ENCODE measurements around the gene FLYWCH1. TPM values are rescaled to one million over a fixed set of nuclear protein-coding genes. Genes with fewer than 3 reads are reported as not detected.
"Not testable (repeated sequence)": the region's sequence is repeated elsewhere in the genome, so short reads cannot be mapped to it uniquely, and the experiment has no call there.

Gene FLYWCH1
- total RNA-seq, 2 donors from 2014 or later = 65.6 to 72.8 TPM

DNA sequence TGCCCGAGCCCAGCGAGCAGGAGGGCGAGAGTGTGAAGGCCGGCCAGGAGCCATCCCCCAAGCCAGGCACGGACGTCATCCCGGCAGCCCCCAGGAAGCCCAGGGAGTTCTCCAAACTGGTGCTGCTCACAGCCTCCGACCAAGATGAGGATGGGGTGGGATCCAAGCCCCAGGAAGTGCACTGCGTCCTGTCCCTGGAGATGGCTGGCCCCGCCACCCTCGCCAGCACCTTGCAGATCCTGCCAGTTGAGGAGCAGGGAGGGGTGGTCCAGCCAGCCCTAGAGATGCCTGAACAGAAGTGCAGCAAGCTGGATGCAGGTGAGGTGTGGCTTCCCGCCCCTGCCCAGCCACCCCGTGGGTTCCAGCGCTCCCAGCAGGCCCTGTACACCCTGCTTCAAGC is 18.0 kb downstream of the FLYWCH1 start:
- H3K9me3 ChIP-seq = no peaks in the 10 kb centered on the region
- peaks cover 0 to 5% of the 10 kb centered on the region in 2 donors for H3K4me1 ChIP-seq (ENCODE audit: control insufficient read depth in 1 of 2, low read depth in 2 of 2)
- TF ChIP-seq, protein P1, sequence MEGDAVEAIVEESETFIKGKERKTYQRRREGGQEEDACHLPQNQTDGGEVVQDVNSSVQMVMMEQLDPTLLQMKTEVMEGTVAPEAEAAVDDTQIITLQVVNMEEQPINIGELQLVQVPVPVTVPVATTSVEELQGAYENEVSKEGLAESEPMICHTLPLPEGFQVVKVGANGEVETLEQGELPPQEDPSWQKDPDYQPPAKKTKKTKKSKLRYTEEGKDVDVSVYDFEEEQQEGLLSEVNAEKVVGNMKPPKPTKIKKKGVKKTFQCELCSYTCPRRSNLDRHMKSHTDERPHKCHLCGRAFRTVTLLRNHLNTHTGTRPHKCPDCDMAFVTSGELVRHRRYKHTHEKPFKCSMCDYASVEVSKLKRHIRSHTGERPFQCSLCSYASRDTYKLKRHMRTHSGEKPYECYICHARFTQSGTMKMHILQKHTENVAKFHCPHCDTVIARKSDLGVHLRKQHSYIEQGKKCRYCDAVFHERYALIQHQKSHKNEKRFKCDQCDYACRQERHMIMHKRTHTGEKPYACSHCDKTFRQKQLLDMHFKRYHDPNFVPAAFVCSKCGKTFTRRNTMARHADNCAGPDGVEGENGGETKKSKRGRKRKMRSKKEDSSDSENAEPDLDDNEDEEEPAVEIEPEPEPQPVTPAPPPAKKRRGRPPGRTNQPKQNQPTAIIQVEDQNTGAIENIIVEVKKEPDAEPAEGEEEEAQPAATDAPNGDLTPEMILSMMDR (IDR thresholded peaks at IDR 0.05) = no peak
- DNase-seq (ENCODE audit: low spot score) (no peak), ATAC-seq (ENCODE audit: insufficient number of reproducible peaks, low FRiP score, low read depth) (no peak)
- no peak overlapping the region for H3K27ac ChIP-seq
- H3K4me3 ChIP-seq = no peak overlapping the region
- H3K36me3 ChIP-seq = peaks cover 29% of the 10 kb centered on the region
- H3K27me3 ChIP-seq (replicated peaks; ENCODE audit: insufficient read depth) = no peaks in the 10 kb centered on the region

DNA sequence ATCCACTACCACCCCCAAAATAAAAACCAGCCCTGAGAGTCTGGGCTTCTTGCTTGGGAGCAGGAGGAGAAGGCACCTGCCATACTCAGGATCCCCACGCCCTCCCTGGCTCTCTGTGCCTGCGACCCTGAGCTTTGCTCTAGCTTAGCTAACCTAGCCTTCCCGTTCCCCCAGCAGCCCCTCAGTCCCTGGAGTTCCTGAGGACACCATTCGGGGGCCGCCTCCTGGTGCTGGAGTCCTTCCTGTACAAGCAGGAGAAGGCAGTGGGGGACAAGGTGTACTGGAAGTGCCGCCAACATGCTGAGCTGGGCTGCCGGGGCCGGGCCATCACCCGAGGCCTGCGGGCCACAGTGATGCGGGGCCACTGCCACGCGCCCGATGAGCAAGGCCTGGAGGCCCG is 18.5 kb downstream of the FLYWCH1 start:
- no peaks in the 10 kb centered on the region for H3K9me3 ChIP-seq
- peaks cover 0 to 5% of the 10 kb centered on the region in 2 donors for H3K4me1 ChIP-seq (ENCODE audit: control insufficient read depth in 1 of 2, low read depth in 2 of 2)
- ATAC-seq (ENCODE audit: insufficient number of reproducible peaks, low FRiP score, low read depth) = no peak
- DNase-seq (ENCODE audit: low spot score) = no peak
- no peaks in the 10 kb centered on the region for H3K27me3 ChIP-seq (replicated peaks; ENCODE audit: insufficient read depth)
- no peak overlapping the region for H3K4me3 ChIP-seq
- TF ChIP-seq, protein P1 (IDR thresholded peaks at IDR 0.05) = no peak
- H3K36me3 ChIP-seq = peaks cover 33% of the 10 kb centered on the region
- H3K27ac ChIP-seq = no peak overlapping the region

DNA sequence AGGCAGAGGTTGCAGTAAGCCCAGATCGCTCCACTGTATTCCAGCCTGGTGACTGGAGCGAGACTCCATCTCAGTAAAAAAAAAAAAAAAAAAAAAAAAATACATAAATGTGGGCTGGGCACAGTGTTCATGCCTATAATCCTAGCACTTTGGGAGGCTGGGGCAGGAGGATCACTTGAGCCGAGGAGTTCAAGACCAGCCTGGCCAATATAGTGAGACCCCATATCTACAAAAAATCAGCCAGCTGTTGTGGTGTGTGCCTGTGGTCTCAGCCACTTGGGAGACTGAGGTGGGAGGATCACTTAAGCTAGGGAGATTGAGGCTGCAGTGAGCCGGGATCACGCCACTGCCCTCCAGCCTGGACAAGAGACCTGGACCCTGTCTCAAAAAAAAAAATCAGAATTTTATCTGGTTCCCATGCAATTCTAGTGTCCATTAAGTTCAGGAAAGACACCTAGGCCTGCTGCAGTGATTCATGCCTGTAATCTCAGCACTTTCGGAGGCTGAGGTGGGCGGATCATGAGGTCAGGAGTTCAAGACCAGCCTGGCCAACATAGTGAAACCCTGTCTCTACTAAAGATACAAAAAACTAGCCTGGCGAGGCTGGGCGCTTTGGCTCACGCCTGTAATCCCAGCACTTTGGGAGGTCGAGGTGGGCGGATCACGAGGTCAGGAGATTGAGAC is 19.6 kb downstream of the FLYWCH1 start:
- not testable (repeated sequence) for DNase-seq (ENCODE audit: low spot score); H3K27ac ChIP-seq; H3K27me3 ChIP-seq (replicated peaks; ENCODE audit: insufficient read depth); ATAC-seq (ENCODE audit: insufficient number of reproducible peaks, low FRiP score, low read depth); H3K4me3 ChIP-seq; H3K4me1 ChIP-seq (ENCODE audit: control insufficient read depth in 1 of 2, low read depth in 2 of 2); H3K9me3 ChIP-seq
- H3K36me3 ChIP-seq = peaks cover 41% of the 10 kb centered on the region

DNA sequence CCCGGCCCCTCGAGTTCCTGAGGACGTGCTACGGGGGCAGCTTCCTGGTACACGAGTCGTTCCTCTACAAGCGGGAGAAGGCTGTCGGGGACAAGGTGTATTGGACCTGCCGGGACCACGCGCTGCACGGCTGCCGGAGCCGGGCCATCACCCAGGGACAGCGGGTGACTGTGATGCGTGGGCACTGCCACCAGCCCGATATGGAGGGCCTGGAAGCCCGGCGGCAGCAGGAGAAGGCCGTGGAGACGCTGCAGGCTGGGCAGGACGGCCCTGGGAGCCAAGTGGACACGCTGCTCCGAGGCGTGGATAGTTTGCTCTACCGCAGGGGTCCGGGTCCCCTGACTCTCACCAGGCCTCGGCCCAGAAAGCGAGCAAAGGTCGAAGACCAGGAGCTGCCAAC is 21.4 kb downstream of the FLYWCH1 start:
- H3K27me3 ChIP-seq (replicated peaks; ENCODE audit: insufficient read depth) = no peaks in the 10 kb centered on the region
- ATAC-seq (ENCODE audit: insufficient number of reproducible peaks, low FRiP score, low read depth) (no peak), DNase-seq (ENCODE audit: low spot score) (no peak)
- H3K27ac ChIP-seq = no peak overlapping the region
- no peak overlapping the region for H3K4me3 ChIP-seq
- no peaks in the 10 kb centered on the region for H3K4me1 ChIP-seq (ENCODE audit: control insufficient read depth in 1 of 2, low read depth in 2 of 2)
- TF ChIP-seq, protein P1 (IDR thresholded peaks at IDR 0.05) = no peak
- no peaks in the 10 kb centered on the region for H3K9me3 ChIP-seq
- peaks cover 58% of the 10 kb centered on the region for H3K36me3 ChIP-seq

DNA sequence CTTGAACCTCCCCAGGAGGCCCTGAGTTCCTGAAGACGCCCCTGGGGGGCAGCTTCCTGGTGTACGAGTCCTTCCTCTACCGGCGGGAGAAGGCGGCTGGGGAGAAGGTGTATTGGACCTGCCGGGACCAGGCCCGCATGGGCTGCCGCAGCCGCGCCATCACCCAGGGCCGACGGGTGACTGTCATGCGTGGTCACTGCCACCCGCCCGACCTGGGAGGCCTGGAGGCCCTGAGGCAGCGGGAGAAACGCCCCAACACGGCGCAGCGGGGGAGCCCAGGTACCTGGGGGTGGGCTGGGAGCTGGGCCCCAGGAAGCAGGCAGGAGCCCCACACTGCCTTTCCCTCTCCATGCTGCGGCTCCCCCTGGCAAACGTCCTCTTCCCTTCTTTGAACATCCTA is 22.0 kb downstream of the FLYWCH1 start:
- H3K9me3 ChIP-seq = no peaks in the 10 kb centered on the region
- no peaks in the 10 kb centered on the region for H3K27me3 ChIP-seq (replicated peaks; ENCODE audit: insufficient read depth)
- no peak overlapping the region for H3K27ac ChIP-seq
- TF ChIP-seq, protein P1 (IDR thresholded peaks at IDR 0.05) = no peak
- DNase-seq (ENCODE audit: low spot score) (no peak), ATAC-seq (ENCODE audit: insufficient number of reproducible peaks, low FRiP score, low read depth) (no peak)
- peaks cover 64% of the 10 kb centered on the region for H3K36me3 ChIP-seq
- H3K4me3 ChIP-seq = no peak overlapping the region
- no peaks in the 10 kb centered on the region for H3K4me1 ChIP-seq (ENCODE audit: control insufficient read depth in 1 of 2, low read depth in 2 of 2)

- no peak for ATAC-seq (ENCODE audit: insufficient number of reproducible peaks, low FRiP score, low read depth)
- H3K36me3 ChIP-seq = peaks cover 71% of the 10 kb centered on the region
- TF ChIP-seq, protein P1 (IDR thresholded peaks at IDR 0.05) = no peak
Observed at GRCh38 chr16:2934450-2934849, 22.7 kb downstream of the FLYWCH1 start.

More at GRCh38 chr16:2934450-2934849, 22.7 kb downstream of the FLYWCH1 start:
- H3K9me3 ChIP-seq = no peaks in the 10 kb centered on the region
- DNase-seq (ENCODE audit: low spot score) = no peak
- no peak overlapping the region for H3K4me3 ChIP-seq
- no peaks in the 10 kb centered on the region for H3K27me3 ChIP-seq (replicated peaks; ENCODE audit: insufficient read depth)
- H3K27ac ChIP-seq = no peak overlapping the region
- H3K4me1 ChIP-seq (ENCODE audit: control insufficient read depth in 1 of 2, low read depth in 2 of 2) = no peaks in the 10 kb centered on the region

Data from thoracic aorta (tissue), 2 donors.